ENCODE measurements around the gene LRFN5.

The LRFN5 gene

DNA sequence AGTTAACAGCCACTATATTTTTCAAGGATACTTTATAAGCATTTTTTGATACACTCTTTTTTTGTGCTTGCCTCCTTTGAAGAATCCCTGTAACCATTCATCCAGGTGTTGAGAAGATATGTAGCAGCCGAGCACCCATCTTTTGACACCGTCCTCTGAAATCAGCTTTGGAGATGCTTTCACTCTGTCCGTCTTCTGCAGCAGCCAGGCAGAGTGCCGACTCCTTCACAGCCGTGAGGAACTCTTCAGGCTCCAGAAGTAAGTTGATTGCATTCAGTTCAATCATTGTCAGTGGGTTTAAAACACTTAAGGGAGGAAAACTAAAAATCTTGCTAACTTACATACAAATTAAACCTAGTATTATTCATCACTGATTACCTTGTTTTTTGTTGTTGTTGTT is 160.1 kb downstream of the LRFN5 start:
- H3K4me3 ChIP-seq (ENCODE audit: low read depth, low read length), result no peak overlapping the region

DNA sequence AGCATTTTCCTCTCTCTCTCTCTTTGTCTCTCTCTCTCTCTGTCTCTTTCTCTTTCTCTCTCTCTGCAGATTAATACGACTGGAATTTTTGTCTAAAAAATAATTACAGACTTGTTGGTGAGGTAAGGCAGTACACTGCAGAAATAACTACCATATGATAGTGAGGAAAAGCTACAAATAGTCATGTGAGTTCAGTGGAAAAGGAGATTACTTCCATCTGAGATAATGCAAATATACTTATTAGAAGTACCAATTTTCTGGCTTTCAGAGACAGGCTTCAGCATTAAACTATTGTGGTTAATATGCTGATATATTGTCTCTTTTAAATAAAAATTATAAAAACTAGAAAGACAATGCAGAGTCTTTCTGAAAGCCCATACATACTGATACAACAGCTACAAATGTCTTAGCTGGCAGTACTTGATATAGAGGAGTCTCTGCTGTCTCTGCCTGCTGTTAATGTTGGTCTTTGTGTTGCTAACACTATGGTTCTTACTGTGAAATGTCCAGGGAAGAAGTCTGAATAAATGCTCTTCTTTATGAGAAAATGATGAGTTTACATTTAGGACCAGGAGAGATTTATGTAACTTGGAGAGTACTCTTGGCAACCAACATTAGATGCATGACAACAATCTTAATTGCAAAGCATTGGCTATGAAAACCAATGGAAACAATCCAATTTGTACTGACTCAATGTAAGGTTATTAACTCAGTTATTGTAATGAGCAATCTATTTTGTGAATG is 167.0 kb downstream of the LRFN5 start:
- H3K4me3 ChIP-seq (ENCODE audit: low read depth, low read length), result no peak overlapping the region

DNA sequence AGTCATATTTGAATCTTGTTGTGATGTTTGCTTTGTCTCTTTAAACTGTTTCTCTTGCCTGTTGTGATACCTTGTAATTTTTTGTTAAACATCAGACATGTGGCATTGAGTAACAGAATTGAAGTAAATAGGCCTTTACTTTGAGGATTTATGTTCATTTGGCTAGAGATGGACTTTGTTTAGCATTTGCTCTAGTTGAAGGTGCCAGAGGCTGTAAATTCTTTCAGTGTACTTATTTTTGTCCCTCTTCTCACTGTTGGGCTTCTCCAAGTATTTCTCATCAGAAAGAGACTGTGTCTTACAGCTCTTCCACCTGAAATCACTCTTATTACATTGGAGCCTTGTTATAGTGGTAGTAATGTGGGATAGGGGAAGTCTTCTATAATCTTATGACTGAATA is 175.8 kb downstream of the LRFN5 start:
- no peak overlapping the region for H3K4me3 ChIP-seq (ENCODE audit: low read depth, low read length)

DNA sequence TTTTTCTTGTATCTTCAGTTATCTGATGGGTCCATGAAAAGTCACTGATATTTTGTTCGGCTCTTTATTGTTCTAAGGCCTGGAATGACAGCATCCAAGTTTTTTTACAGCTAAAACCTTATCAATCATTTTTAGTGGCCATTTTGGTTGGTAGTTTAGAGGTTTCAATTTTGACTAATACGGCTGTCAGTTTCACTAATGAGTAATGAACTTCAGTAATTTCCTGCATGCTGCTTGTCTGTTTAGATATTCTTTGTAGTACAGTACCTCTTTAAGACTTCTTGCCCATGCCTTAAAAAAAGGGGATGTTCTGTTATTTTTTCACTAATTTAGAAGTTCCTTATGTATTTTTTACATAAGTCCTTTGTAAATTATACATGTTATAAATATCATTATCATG is 176.7 kb downstream of the LRFN5 start:
- no peak overlapping the region for H3K4me3 ChIP-seq (ENCODE audit: low read depth, low read length)

DNA sequence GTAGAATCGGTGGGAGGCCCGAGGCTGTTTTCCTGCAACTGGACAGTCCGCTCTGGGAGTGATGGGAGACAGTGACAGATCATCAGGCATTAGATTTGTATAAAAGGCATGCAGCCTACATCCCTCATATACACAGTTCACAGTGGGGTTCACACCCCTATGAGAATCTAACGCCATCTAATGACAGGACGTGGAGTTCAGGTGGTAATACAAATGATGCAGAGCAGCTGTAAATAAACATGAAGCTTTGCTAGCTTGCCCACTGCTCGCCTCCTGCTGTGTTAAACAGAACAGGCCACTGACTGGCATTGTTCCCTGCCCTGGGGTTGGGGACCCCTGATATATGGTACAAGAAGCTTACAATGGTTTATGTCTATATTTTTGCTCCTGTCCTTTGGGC is 179.0 kb downstream of the LRFN5 start:
- H3K4me3 ChIP-seq (ENCODE audit: low read depth, low read length), result no peak overlapping the region

DNA sequence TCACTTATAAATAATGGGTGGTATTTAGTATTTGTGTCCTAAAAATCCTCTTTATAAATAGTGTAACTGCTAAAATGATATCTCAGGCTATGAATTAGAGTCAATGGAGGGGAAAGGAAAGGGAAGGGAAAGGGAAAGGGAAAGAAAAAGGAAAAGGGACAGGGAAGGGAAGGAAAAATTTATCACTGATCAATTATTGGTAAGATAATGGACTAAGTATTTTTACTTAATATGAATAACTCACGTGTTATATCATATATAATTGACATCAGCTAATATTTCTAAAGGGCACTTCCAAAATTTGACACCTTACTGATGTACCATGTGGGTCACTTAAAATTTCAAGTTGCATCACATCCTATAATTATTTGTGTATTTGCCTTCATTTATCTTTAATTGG is 193.1 kb downstream of the LRFN5 start:
- no peak overlapping the region for H3K4me3 ChIP-seq (ENCODE audit: low read depth, low read length)

DNA sequence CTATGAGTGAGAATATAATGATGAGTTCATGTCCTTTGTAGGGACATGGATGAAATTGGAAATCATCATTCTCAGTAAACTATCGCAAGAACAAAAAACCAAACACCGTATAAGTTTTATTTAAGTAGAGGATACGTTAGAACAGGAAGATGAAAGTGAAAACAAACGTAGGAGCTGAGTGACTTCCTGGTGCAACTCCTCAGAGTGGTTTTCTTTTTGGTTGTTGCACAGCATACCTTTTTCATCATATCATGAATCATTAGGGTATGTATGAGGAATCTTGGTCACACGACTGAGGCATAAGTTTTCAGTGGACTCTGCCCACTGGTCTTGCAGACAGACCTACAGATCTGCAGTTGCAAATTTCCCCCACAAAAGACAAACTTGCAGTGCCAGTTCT is 199.0 kb downstream of the LRFN5 start:
- no peak overlapping the region for H3K4me3 ChIP-seq (ENCODE audit: low read depth, low read length)

DNA sequence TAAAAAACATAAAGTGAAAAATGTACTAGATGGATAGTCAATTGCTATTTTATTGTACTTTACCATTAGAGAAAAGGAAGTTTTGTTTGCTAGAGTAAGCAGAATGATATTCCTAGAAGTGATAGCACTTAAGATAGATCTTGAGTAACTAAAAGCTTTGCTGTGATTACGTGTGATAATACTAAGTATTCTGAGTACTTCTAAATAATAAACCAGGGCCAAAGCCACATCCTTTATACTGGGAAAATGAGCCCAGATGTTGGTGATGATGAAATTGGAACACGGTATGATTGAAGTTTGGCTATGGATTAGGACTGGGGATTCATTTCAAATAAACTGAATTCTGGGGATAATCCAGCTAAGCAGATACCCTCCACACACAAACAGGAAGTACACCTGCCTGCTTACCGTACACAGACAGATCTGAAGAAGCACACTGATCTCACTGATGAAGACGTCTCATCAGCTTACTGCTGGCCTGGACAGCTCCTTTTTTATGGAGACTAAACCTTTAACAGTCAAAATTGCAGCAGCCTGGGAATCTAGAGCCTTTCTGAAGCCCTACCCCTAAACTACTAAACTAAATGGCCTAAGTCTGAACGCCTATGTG is 199.8 kb downstream of the LRFN5 start:
- H3K4me3 ChIP-seq (ENCODE audit: low read depth, low read length), result no peak overlapping the region

DNA sequence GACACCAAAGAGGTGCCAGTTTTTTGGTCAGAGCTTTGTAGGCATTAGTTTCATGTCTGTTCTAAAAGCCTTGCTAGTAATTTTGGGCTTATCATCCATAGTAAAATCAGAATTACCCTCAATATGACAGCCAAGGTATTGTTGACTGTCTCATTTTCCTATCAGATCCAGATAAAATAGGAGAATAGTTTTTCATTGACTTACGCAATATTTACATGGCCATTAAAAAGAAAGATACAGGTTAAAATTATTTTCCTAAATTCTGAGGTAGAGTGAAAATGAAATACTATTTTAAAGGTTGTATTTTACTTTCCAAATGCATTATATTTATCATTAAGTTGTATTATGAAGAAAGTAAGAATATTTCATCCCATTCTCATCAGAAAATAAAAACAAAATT is 203.7 kb downstream of the LRFN5 start:
- H3K4me3 ChIP-seq (ENCODE audit: low read depth, low read length), result no peak overlapping the region

DNA sequence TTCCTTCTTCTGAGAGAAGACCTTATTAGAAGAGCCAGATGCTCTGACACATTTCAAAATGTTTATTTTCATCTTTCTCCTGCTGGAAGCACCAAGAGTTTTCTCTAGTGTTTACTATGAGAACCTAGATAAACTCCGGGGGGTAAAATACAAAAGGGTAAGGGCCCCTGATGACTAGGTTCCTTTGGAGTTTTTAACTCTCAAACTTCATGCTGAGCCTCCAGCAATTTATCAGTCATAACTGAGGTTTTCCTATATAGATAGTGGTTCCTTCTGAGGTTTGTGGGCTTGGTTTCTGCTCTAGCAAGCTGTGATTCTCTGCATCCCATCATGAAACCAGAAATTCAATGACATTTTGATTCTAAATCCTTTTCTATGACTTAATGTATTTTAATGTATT is 210.9 kb downstream of the LRFN5 start:
- H3K4me3 ChIP-seq (ENCODE audit: low read depth, low read length), result no peak overlapping the region

DNA sequence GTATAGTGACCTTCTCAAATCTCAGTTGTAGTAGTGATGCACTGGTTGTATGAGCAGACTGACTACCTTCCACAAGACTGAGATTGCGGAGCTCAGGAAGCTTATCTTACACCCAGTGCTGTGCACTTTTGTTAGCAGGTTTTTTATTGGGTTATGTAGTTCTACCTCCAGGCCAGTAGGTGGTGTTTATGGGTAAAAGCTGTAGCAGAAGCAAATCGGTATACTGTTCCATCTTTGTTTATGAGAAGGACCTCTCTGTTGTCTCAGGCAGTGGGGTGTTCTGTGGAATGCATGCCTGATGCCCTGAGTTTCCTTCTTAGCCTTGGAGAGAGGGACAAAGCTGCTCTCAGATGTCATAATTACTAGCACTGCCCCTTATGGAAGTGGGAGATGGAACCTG is 217.8 kb downstream of the LRFN5 start:
- H3K4me3 ChIP-seq (ENCODE audit: low read depth, low read length), result no peak overlapping the region

DNA sequence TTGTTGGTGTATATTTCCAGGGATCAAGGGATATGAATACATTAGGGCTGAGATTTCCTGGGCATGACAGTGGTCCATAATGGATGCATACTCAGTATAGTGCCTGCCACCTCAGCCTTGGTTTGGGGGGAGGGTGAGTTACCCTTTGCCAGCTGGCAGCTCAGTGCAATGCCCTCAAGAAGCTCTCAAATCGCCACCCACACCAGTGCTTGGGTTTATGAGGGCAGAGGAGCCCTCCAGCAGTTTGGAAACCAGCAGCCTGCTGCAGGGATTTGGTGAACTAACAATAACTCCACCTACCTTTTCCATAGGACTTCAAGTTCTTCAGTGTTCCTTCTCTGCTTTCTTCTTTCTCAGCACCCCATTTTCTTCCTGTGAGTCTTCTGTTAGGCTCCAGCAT is 218.9 kb downstream of the LRFN5 start:
- H3K4me3 ChIP-seq (ENCODE audit: low read depth, low read length), result no peak overlapping the region

DNA sequence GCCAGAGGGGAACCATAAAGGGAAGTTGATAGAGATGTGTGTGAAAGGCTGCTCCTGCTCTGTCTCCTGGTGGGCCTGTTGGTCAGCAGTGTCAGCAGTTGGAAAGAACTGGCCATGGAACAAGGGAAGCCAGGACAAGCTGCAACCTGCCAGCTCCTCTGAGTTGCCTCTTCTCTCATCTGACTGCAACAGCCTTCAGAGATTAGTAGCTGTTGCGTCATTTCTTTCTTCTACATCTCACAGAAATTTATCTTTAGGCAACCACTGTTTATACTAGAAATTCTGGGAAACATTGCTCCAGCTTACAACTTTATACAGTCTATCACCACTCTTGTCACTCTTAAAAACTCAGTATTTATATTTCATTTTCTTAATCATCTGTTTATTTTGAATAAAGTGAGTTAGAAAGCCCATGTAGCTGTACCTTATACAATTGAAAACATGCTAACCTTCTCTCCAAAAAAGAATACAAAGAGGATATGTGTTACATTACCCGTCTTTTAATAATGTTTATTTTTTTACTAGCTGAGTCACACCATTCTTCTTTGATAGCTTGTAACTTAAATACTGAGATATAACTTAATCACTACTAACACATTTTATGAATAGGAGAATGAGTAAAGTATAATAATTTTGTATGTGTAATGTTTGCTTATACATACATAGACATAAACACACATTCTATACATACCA is 224.2 kb downstream of the LRFN5 start:
- H3K4me3 ChIP-seq (ENCODE audit: low read depth, low read length), result no peak overlapping the region

DNA sequence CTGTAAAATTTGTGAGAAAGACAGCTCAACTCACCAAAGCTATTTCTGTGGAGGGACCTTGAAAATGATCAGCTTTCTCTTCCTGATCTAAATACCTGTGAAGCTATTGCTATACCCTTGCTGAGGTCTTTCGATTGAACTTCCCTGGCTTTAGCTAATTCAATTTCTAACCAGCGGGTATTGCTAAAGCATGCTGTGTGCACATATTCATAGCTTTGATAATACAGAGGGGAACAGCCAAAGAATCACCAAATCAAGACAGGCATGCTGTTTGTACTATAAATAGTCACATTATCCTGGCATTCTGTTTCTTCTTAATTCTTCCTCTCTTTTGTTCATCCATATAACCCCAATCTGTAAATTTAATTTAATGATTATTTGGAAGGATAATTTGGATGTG is 233.0 kb downstream of the LRFN5 start:
- no peak overlapping the region for H3K4me3 ChIP-seq (ENCODE audit: low read depth, low read length)

DNA sequence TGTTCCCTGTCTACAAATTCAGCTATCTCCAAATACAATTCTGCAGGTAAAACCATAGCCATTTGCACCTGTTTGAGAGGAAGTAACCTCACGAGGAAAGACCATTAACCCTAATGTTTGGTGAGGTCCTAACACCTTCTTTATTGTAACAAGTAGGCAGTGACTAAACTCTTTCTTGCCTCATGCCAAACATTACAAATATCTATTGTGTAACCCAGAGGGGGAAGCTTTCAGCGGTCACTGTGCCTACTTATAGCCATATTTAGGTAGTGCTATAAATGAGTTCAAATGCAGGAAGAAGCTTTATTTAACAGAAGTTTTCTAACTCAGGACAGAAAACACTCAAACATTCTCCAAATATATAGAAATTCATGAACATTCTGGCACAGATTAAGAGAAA is 252.7 kb downstream of the LRFN5 start:
- no peak overlapping the region for H3K4me3 ChIP-seq (ENCODE audit: low read depth, low read length)

DNA sequence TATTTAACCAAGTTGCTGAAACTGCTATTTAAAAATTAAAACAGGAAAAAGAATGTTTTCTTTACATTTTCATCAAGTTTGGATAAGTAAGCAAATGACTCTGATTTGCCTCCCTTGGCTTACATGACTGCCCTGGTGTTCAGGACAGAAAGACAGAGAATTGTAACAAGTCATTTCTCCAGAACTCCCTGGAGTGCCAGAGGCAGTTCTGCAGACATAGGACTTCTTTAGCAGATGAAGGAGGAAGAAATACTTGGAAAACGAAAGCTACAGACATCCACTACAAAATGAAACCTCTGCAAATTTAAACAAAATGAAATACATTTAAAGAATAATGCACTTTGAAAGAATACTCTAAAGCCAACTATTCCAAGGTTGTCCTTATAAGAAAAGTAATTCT is 253.9 kb downstream of the LRFN5 start:
- H3K4me3 ChIP-seq (ENCODE audit: low read depth, low read length), result no peak overlapping the region

DNA sequence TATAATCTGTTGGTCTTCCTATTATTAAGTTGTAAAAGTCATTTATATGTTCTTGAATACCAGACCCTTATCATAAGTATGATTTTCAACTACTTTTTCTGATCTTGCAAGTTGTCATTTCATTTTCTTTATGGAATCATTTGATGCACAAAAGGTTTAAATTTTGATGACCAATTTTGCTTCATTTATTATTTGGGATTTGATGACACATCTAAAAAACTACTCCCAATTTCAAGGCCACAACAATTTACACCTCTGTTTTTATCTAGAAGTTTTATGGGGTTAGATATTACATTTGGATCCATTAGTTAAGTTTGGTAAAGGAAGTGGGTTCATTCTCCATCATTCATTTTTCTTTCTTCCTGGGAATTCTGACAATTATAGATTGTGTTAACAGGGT is 259.2 kb downstream of the LRFN5 start:
- H3K4me3 ChIP-seq (ENCODE audit: low read depth, low read length), result no peak overlapping the region

DNA sequence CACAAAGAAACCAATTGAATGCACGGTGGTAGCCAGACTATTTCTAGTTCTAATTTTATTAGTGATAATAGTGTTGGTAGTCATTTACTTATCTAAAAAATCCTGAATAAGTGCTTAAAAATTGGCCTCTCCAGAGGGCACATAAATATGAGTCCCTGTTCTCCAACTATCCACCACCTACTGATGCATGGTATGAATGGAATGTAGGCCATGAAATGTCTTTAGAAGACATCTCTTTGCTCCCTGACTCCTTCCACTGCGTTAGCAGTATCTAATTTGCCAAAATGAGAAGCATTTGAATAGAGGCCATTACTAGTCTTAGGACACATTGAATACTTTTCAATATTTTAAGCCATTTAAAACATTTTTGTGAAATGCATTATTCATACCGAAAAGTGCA is 261.7 kb downstream of the LRFN5 start:
- H3K4me3 ChIP-seq (ENCODE audit: low read depth, low read length), result no peak overlapping the region

DNA sequence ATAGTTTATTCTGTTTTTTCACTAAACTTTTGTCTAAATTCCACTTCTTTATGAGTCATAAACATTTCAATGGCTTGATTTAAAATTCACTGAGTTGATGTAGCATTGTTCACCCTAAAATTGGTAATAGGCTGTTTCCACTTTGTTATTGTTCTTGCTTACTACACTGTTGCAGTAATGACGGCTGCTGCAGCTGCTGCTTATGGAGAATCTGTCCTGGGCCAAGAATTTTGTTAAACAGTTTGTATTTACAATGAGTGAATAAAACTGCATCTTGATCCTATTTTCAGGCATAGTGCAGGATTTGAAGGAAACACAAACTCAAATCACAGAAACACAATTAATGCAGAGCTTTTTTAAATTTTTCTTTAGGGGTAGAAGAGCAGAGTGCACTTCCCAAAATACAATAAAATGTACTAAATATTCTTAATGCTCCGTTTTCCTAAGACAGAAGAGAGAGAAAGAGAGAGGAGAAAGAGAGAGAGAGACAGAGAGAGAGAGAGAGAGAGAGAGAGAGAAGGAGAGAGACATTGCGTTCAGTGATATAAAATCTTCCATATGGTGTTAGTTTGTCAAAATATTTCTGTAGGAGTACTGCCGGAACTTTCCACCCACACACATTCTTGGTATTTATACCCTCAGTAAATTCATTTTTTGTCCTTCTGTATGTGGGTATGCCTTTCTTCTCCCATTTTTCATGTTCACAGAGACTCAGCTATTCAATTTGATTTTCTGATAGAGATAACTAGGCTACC is 266.4 kb downstream of the LRFN5 start:
- H3K4me3 ChIP-seq (ENCODE audit: low read depth, low read length), result no peak overlapping the region

DNA sequence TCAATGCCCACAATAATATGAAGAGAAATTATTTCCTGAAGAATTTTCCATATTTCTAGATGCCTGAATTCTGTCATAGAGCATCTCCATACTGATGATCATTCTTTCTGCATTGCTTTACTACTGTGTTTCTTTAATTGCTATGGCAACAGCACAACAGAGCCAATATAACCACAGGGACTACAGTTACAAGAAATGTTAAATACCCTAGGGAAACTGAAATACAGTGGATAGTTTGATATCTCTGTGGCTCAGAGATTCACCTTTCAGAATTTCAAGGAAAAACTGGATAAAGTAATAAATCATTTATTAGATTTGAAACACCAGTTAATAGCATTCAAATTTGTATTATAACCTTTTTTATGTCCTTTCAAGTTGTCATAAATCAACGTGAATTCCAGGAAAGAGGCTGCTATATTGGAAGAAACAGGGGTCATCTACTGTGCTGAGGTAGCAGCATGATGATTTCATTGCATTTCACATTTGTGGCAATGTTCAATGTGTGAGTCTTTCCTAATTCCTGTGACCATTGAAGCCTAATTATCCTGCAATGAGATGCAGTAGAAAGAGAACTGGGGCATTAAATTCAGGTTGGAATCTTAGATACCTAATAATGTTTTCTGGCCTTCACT is 267.1 kb downstream of the LRFN5 start:
- no peak overlapping the region for H3K4me3 ChIP-seq (ENCODE audit: low read depth, low read length)

DNA sequence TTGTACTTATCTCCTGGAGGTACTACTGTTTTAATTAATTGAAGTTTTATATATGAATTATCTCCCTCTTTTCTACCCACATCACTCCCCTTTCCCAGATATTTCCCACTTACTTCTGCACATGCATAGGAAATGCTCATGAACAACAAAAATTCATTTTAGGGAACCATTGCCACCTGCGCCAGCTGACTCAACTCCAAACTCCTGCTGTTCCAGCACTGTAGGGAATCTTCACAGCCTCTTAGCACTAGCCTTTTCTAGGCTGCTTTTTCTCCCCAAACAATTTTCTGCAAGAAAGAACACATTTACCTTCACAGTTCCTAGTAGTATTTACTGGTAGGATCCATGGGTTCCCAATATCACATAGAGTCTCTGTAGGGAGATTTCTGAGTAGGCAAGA is 268.4 kb downstream of the LRFN5 start:
- no peak overlapping the region for H3K4me3 ChIP-seq (ENCODE audit: low read depth, low read length)

Data from iPS-11a (cell line).